Amygdala (tissue), 56 donors: ENCODE data around the gene CREB3.

Source experiments
- DNase-seq, 56 donors: peaks; one replicate each; lab custom pipeline; 2025; lab: John Stamatoyannopoulos, UW

CREB3 gene

DNA sequence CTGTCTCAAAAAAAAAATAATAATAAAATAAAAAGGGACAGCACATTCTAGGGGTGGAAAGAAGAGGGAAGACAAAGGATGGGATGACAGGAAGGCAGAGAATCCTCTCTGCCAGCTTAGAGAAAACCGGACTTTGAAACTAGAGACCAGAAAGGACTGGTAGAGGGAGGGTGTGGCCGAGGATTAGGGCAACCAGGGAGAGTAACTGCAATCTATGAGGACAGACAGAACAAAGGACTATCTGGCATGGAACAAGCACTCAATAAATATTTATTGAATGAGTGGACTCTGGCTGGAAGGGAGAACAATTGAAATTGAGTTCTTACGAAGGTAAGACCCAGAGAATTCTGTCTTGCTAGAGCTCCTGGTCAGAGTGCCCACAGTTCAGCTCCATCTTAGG is 14.1 kb downstream of the CREB3 start:
- DNase-seq = no peak

DNA sequence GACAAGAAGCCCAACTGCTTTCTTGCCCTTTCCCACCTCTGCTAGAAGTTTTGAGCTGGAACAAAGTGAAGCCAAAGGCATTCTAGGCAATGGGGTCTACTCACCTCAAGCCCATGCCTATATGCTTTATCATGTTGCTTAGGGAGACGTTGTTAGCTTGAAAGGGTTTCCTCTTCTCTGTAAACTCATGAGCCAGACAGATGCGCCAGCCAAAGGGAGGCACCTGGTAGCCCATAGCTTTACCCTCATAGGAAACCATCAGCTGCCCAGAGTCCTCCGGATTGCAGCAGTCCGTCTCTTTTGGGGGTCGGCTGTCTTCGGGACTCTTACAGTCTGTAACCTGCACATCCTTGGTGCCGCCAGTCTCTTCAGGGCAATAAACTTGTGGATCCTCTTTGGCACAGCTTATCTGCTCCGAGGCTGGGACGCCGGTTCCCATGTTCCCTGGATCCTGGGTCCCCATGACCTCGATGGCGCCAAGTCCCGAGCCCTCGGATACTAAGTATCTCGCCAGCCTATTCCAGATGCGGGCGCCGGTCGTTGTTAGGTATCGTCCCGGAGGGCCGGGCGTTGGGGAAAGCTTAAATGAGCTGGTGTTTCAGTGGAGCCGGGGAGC is 15.9 kb downstream of the CREB3 start:
- peak in 1 of 56 donors; percentile 31 for DNase-seq

GRCh38 chr9:35748858-35749514 is 16.5 kb downstream of the CREB3 start, which contains the start of the genes GBA2 and RGP1:
TSS of gene GBA2 (minus strand) at chr9:35749228. CDS start at chr9:35748704, 524 bp downstream.
TSS of gene RGP1 (plus strand) at chr9:35749287. CDS start at chr9:35749756, 469 bp downstream.
- peak in 50 of 56 donors; percentile 30 to 86 (median 70) for DNase-seq

- DNase-seq = peak in 5 of 56 donors; percentile 22 to 47 (median 43)
Measured at GRCh38 chr9:35749515-35750255, 17.2 kb downstream of the CREB3 start.

DNA sequence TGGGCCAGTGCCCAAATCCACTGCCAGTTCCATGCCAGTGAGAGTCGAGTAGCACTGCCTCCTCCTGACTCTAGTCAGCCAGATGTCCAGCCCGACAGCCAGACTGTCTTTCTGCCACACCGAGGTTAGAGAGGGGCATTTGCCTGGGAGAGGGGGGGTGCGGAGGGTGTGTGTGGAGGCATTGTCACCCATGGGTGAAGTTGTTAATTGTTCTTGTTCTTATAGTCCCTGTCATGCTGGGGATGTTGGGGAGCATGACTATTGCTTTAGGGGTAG is 17.7 kb downstream of the CREB3 start:
- no peak for DNase-seq

GRCh38 chr9:35753466-35753865 is 21.0 kb downstream of the CREB3 start:
- DNase-seq = no peak

DNA sequence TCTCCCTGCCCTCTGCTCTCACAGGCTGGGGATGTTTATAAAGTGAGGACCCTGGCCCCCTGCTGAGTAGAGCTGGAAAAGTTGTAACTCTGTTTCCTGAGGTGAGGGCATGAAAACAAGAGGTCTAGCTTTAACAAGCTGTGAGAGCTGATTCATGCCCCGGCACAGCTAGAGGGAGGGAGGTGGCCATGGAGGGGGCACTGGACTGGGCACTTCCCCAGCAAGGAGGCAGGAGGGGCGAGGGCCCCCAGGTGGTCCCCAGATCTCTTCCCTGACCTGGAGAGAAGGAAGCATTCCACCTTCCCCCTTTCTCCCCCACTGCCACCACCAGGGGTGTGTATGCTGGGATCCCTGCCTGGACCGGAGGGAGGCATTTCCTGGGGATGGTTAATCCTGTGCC is 21.8 kb downstream of the CREB3 start, which contains the start of gene MSMP:
Gene MSMP (minus strand): TSS at position 13 of the 400 bp plus-strand sequence. CDS start 147 bp downstream, outside the sequence.
- DNase-seq = no peak

GRCh38 chr9:35755071-35755470 is 22.6 kb downstream of the CREB3 start:
- no peak for DNase-seq

DNA sequence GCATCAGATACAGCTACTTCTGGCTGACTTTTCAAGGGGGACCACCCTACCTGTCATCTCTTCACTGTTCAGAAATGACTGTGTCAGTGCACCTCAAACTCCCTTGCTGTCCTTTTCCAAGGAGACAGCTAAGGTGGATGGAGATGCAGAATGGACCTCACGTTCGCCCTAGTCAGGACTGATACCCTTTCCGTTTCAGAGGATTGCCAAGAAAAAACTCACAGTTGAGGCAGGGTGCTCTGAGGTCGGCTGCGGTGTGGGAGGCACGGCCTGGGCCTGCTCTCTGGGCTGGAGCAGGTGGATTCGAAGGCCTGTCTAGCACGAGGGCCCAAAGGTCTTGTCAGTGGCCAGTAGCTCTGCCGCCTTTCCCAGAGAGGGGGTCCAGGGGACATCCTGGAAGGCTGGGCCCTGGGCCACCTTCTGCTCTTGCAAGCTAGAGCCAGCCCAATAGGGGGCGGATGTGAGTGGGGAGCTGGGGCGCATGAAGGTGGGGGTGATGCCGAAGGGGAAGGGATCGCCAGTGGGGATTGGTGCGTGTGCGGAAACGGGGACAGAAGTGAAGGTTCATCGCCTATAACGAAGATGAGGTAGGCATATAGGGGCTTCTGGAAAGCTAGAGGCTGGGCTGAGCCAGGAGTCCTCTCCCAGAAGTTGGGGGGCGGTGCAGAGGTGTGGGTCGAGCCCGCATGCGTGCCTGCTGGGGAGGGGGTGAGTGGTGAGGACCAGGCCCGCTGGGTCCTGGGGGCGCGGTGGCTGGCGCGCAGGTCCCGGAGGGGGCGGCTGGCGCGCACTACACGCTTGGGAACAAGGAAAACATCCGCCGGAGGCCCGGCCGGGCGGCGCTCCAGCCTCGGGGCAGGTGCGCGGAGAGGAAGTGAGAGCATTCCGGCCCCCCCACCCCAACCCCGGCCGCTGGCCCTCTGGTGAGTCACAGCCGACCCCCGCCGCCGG is 24.1 kb downstream of the CREB3 start:
- DNase-seq = peak in 40 of 56 donors; percentile 9 to 82 (median 56)

DNA sequence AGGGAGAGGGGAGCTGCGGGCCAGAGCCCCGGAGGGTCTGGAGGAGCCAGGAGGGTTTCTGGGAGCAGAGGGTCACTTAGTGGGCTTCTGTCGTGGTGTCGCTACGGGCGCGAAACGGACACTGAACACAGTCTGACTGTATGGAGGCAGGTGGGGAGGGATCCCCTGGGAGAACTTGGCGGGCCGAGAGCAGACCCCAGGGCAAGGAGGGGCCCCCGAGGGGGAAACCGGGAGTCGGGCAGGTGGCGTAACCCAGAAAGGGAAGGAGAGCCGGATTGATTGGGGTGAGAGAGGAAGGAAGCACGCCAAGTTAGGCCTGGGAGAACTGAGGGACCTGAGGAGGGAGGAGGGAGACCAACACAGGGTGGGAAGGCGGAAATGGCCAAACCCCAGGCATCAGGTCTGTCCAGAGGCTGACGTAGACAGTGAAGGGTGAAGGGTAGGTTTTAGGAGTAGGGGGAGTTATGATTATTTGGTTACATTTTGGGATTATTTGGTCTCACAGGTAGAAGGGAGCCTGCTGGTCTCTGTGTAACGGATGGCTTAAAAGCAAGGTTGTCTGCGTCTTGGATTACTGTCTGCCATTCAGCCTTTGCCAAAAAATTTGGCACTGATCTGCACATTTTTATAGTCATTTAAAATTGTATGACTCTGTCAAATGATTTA is 24.9 kb downstream of the CREB3 start:
- DNase-seq = peak in 22 of 56 donors; percentile 19 to 71 (median 48)

DNA sequence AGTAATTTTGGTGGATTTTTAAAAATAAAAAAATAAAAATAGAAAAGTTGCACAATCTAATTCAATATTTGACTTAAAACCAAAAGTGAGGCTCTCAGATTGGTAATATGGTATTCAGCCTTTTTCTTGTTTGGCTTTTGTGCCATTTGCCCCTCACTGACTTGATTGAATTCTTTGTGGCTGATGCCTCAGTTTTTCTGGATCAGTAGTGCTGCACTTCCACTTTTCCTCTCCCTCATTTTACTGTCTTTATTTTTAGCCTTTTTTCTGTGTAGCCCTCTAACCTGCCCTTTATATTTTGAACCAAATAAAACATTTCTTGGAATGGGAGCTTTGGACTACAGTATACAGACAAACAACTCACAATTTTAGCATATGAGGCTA is 25.4 kb downstream of the CREB3 start:
- no peak for DNase-seq

- no peak for DNase-seq
Measured at GRCh38 chr9:35758475-35759050, 26.1 kb downstream of the CREB3 start.

- no peak for DNase-seq
Measured at GRCh38 chr9:35759795-35760194, 27.3 kb downstream of the CREB3 start.

DNA sequence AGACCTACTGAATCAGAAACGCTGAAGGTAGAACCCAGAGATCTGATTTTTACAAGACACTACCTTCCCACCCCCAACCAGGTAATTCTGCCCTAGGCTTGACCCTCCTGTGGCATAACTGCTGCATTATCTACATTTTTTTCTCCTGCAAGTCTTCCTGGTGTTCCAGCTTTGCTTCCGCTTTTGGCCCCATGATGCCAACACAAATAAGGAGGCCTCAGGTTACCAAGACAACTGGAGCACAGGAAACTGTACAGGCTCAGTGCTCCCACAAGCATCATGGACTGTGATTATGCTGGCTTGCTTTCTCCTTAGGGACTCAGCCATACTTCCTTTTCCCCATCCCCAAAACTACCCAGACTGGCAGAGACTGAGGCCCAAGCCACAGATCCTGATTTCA is 28.2 kb downstream of the CREB3 start:
- peak in 6 of 56 donors; percentile 5 to 35 (median 17) for DNase-seq

- DNase-seq = no peak
Measured at GRCh38 chr9:35763181-35763580, 30.7 kb downstream of the CREB3 start.

GRCh38 chr9:35763803-35764202 is 31.3 kb downstream of the CREB3 start:
- no peak for DNase-seq

DNA sequence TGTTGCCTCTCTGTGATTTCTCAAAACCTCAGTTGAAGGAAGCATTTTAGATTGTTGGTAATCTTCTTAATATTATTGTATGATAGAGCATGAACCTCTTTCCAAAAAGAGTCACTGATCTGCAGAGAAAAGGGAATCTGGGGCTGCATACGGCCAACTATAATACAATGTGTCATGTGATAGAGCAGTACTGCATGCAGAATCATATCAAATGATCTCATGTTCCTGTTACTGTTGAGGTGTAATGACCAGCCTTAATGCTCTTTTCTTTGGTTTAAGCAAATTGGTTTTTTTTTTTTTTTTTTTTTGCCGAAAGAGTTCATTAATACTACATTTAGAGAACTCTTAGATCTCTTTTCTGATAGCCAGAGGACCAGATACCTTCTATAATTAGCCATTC is 34.5 kb downstream of the CREB3 start:
- no peak for DNase-seq

GRCh38 chr9:35767458-35767857 is 35.0 kb downstream of the CREB3 start:
- no peak for DNase-seq

DNA sequence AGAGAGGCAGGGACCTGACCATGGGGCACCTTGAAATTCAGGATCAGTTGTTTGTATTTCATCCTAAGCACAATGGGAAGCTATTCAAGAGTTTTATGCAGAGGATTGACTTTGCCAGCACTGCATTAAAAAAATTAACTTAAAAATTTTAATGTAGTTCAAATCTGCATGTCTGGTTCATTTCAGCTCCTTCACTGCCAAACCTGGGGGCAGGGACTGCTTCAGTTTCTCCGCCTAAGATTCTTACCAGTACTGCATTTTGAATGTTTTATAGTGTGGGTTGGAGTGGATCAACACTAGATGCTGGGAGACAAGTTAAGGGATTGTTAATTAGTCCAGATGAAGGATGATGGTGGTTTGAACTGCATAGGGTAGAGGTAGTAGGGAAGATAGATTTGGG is 37.3 kb downstream of the CREB3 start:
- no peak for DNase-seq

DNA sequence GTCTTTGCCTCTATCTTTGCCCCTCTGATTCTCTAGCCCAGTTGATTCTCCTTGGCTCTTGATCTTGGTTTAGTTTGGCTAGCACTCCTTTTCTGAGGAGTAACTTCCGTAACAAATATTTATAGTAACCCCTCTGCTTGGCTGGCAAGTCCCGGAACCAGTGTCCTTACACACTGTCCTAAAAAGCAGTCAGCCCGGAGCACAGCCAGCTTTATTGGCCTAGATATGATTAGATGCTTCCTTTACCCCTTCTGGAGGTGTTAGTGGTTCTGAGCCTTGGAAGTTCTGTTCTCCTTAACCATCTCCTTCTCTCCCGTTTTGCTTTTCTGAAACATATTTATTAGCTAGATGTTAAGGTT is 38.6 kb downstream of the CREB3 start:
- peak in 1 of 56 donors; percentile 9 for DNase-seq
